Measurements from ENCODE around the gene OTUB2. TPM values are rescaled to one million over a fixed set of nuclear protein-coding genes. Genes with fewer than 3 reads are reported as not detected.

OTUB2 gene
- total and polyA plus RNA-seq, 2 donors (not counting 3 experiments of a cell fraction or from before 2014, with no cell fraction given), result 0.70 to 1.6 TPM

DNA sequence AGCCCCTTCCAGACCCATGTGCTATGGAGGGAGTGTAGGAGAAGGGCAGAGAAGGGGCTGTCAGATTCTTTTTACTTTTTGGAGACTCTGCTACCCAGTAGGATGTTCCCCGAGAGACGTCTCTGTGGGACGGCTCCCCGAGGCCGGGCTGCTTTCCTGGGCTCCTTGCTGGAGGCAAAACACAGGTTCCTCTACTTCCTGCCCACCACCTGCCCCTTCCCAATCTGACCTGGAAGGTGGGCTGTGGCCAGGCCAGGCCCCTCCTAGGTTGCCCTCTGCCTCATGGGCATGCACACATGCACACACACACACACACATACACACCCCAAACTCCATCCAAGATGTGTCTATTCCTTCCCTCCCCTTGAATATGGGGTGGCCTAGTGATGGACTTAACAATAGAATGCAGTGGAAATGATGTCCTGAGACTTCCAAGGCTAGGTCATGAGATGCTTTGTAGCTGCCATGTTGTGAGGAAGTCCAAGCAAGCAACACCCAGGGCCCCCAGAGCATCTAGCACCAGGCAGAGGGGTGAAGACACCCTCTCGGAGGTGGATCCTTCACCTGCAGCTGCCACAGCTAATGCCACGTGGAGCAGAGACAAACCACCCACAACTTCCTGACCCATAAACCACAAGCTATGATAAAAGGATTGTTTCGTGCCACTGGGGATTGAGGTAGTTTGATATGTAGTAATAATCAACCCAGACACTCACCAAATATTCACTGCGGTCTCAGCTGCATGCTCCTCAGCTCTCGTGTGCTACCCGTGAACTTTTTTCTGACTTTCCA, 48.2 kb upstream of the OTUB2 start:
- Histone ChIP-seq H3K79me2 (ENCODE audit: control insufficient read depth, insufficient read depth, low read length) (no peaks in the 10 kb centered on the region), H3K9me1 (replicated peaks; ENCODE audit: control insufficient read depth, extremely low read depth, insufficient read depth, low read length) (no peaks in the 10 kb centered on the region), H4K20me1 (replicated peaks; ENCODE audit: control insufficient read depth, extremely low read depth, insufficient read depth, low read length) (no peaks in the 10 kb centered on the region), H3K27me3 (ENCODE audit: control insufficient read depth in 2 of 2, insufficient read depth in 2 of 2, low read length in 2 of 2) (no peaks in the 10 kb centered on the region), H3K36me3 (ENCODE audit: control insufficient read depth in 2 of 2, extremely low read depth in 1 of 2, insufficient read depth in 2 of 2, low read length in 2 of 2) (no peaks in the 10 kb centered on the region), H3K27ac (ENCODE audit: insufficient read depth, low read depth, low read length) (no peak overlapping the region), H3K4me3 (replicated peaks in 1 of 3; ENCODE audit: insufficient read depth in 1 of 3, low read depth in 1 of 3, low read length in 3 of 3) (no peak overlapping the region), H3K4me1 (ENCODE audit: control insufficient read depth, extremely low read depth, insufficient read depth, low read length) (no peaks in the 10 kb centered on the region), H3K4me2 (ENCODE audit: insufficient read depth, low read length) (no peak overlapping the region), H2AFZ (ENCODE audit: low read depth, low read length) (no peak overlapping the region), H3K9ac (replicated peaks; ENCODE audit: extremely low read depth, insufficient read depth, low read length) (no peak overlapping the region), H3K9me3 (replicated peaks; ENCODE audit: control insufficient read depth, insufficient read depth, low read length) (no peaks in the 10 kb centered on the region)
- dilution Hi-C loops (cut with MboI; ENCODE audit: extremely low pct_ligation_motif_present, low sequenced_read_pairs), result no loop called here
- TF ChIP-seq JUN (IDR thresholded peaks at IDR 0.05; ENCODE audit: borderline replicate concordance, insufficient read depth, insufficient read length, low read depth) (no peak), FOS (IDR thresholded peaks at IDR 0.05; ENCODE audit: borderline replicate concordance, insufficient read depth, low read length) (no peak)
- ChIA-PET POLR2A (no interaction called here), CTCF (interaction anchor here (1.5 kb wide), 1 partner anchor 38 kb away, joined by 6 read pairs; no protein-coding TSS in a partner anchor)
- BruUV-seq (replicated peaks), result no TSS peak
- intact Hi-C loops (cut with micrococcal nuclease), result no loop called here
- no peak for FAIRE-seq
- no peak for DNase-seq (ENCODE audit: low read depth, low spot score)

GRCh38 chr14:93978735-93979134, 47.4 kb upstream of the OTUB2 start:
- BruUV-seq (replicated peaks), result no TSS peak
- Histone ChIP-seq H3K27me3 (ENCODE audit: control insufficient read depth in 2 of 2, insufficient read depth in 2 of 2, low read length in 2 of 2) (no peaks in the 10 kb centered on the region), H3K36me3 (ENCODE audit: control insufficient read depth in 2 of 2, extremely low read depth in 1 of 2, insufficient read depth in 2 of 2, low read length in 2 of 2) (no peaks in the 10 kb centered on the region), H3K4me1 (ENCODE audit: control insufficient read depth, extremely low read depth, insufficient read depth, low read length) (no peaks in the 10 kb centered on the region), H3K9me1 (replicated peaks; ENCODE audit: control insufficient read depth, extremely low read depth, insufficient read depth, low read length) (no peaks in the 10 kb centered on the region), H4K20me1 (replicated peaks; ENCODE audit: control insufficient read depth, extremely low read depth, insufficient read depth, low read length) (no peaks in the 10 kb centered on the region), H3K9ac (replicated peaks; ENCODE audit: extremely low read depth, insufficient read depth, low read length) (no peak overlapping the region), H3K4me3 (replicated peaks in 1 of 3; ENCODE audit: insufficient read depth in 1 of 3, low read depth in 1 of 3, low read length in 3 of 3) (no peak overlapping the region), H3K9me3 (replicated peaks; ENCODE audit: control insufficient read depth, insufficient read depth, low read length) (no peaks in the 10 kb centered on the region), H3K4me2 (ENCODE audit: insufficient read depth, low read length) (no peak overlapping the region), H2AFZ (ENCODE audit: low read depth, low read length) (no peak overlapping the region), H3K79me2 (ENCODE audit: control insufficient read depth, insufficient read depth, low read length) (no peaks in the 10 kb centered on the region), H3K27ac (ENCODE audit: insufficient read depth, low read depth, low read length) (no peak overlapping the region)
- intact Hi-C loops (cut with micrococcal nuclease), result no loop called here
- no peak for TF ChIP-seq FOS (IDR thresholded peaks at IDR 0.05; ENCODE audit: borderline replicate concordance, insufficient read depth, low read length)
- no peak for TF ChIP-seq EZH2 (IDR thresholded peaks at IDR 0.05; ENCODE audit: borderline replicate concordance, low read depth, low read length, severe bottlenecking)
- TF ChIP-seq MAX (IDR thresholded peaks at IDR 0.05; ENCODE audit: insufficient read depth, insufficient read length), result no peak
- TF ChIP-seq POLR2AphosphoS5 (IDR thresholded peaks at IDR 0.05; ENCODE audit: insufficient read depth, low read depth, low read length), result no peak
- dilution Hi-C loops (cut with MboI; ENCODE audit: extremely low pct_ligation_motif_present, low sequenced_read_pairs), result no loop called here
- ChIA-PET CTCF (interaction anchor here (1.5 kb wide), 1 partner anchor 39 kb away, joined by 6 read pairs; no protein-coding TSS in a partner anchor), POLR2A (no interaction called here)
- DNase-seq (ENCODE audit: low read depth, low spot score) (no peak), FAIRE-seq (no peak)
